Stimulated activated CD4-positive, alpha-beta T cell treated with anti-CD3 and anti-CD28 coated beads, Interleukin-4, amount 100 ng/mL, for 1 hour (primary cell): Measurements from ENCODE around the gene SLC25A26.

Source experiments
- DNase-seq: peaks from one replicate; pipeline ENCODE4 v3.0.0-alpha.2; 2020

The SLC25A26 gene

DNA sequence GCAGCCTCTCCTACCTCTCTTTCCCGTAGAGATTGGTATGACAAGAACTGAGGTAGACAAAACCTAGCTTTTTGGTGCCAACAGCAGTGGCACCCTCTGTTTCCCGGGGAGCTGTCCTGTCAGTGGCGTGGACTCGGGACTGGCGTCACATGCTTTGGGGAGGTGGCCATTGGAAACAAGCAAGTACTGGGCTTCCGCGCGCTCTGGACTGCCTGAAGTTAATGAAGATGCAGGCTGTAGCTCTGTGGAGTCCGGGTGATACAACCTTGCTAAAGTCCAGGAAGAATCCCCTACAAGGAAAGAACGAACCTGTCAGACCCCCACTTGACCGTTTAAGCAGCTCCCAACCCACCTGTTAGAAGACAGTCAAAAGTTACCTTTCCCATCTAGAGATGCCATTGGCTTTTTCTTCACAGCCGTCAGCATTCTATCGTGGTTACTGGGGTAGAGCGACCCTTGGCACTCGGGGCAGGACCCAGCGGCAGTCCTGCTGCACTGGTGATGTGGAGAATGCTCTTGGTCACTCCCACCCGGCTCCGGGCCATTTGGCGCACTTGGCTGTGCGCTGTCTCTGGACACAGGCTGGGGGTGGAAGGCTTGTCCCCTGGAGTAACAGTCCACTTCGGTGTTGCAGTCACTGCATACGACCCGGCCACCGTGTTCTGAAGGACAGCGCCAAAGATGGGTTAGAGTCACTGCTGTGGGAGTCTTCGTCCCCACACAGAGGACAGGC lies 159.6 kb downstream of the SLC25A26 start:
- DNase-seq = no peak

DNA sequence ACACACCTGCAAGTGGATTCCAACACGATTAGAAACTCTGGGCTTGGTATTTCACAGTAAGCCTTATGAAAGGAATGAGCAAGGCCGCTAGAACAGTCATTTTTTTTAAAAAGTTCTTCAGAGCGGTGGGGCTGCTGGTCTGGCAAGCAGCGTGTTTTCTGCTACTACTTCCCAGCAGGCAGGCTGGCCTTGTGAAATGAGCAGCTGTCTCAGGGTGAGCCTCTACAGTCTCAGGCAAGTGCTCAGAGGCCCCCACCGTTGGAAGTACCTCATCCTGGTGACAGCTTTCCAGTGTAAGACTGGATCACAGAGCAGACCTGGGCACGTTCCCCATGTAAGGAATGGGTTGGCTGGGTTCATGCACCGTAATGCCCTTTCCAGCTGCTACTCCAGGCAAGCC lies 160.8 kb downstream of the SLC25A26 start:
- DNase-seq = no peak

DNA sequence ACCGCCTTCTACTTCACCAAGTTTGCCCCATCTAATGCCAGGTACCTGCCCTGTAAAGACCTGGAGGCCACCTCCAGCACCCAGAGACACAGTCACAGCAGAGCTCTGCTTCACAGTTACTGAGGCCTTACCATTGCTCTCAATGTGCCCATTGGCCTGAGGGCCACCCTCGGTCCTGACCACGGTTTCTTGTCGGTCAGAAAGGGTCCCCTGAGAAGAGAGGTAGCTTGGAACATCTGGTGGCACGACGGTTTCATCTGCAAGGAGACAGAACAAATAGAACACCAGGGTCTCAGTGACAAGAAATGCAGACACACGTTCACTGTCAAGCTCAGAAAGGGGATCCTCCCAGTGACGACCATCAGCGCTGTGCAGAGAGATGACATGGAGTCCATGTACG lies 161.3 kb downstream of the SLC25A26 start:
- no peak for DNase-seq

DNA sequence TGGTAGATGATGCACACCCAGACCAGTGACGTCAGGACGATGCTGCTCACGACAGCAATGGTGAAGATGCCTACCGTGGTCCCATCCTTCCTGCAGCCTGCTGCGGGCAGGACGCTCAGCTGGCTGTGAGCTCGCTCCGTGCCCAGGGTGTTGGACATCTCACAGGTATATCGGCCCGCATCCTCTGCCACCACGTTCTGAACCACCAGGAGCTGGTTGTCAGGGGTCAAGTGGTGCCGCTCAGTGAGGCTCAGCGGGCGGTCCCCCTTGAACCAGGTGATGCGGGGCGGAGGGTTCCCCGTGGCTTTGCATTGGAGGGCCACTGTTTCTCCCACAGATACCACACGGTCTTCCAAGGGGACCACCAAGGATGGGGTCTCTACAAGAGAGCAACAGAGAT lies 162.2 kb downstream of the SLC25A26 start:
- no peak for DNase-seq

DNA sequence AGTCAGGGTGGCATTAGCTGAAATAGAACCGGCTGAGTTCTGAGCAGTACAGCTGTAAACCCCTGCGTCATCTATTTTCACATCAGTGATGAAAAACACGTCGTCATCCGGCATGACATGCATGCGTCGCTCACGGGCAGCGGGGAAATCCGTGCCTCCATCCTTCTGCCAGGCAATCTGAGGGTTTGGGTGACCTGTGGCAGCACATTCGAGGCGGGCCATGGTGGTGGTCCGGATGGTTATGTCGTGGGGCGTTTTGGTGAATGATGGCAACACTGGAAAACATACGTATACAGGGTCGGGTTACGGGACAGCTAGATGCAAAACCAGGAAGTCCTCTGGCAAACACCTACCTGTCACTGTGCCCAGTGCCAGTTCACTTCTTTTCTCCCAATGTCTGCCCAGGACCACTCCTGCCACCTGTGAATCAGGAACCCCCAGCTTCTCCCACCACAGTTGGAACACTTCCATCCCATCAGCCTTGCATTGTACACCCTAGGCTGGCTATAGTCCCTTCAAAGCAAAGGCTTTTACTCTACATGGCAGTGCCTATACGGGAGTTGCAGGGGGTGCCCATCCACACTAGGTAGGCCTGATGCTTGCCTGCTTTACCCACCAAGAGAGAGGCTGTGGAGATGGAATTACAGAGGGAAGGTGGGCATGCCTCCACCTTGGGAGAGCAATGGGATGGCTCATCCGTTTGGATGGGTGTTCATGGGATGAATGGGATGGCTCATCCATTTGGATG lies 163.4 kb downstream of the SLC25A26 start:
- DNase-seq = no peak

DNA sequence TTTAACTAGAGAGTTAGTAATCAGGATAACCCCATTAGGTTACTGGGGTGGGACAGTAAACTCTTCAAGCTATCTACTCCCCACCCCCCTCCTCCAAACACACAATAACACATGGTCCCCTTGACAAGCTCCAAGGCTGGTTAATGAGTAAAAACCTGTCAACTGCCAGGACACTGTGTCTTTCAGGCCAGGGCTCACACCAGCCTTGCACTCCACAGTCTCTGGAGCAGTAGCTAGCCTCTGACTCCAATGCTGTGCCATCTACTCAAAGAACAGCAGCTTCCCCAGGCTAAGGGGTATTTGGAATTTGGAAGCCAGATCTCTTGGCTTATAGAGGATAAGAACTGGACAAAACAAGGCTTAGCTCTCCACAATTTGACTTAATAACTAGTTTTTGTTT lies 164.3 kb downstream of the SLC25A26 start:
- DNase-seq = no peak

DNA sequence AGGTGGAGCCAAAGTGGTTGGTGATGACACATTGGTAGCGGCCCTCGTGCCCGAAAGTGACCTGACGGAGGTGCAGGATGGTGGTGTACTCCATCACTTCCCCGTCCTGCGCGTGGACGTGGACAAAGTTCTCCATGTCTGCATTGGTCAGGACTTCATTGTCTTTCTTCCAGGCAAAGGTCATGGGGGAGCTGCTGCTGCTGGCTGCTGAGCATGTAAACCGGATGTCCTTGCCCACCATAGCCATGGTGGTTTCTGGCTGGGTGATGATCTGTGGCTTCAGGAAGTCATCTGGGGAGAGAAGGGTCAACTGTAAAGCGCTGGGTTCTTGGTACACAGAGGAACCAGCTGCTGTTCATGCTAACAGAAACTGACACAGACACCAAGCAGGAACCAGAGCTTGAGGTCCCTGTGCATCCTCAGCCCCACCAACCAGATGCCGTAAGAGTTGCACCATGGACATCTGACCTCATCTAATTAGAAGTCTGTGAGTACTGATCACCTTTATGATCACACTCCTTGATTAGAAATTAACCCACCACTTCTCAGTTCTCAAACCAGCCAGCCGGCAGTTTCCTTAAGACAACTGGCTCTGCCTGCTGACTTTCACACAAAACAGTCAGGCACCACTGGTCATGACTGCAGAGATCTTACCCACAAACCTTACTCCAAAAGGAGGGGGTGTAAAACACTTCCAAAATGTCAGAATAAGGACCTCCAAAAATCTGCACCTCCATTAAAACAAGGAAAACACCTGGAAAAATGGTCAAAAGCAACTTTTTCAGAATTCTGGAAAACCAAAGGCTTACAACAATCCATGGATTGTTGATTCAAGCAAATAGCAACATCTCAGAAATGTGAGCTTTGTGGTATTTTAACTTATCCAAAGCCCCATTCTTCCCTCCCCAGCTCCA lies 165.5 kb downstream of the SLC25A26 start:
- DNase-seq = no peak

DNA sequence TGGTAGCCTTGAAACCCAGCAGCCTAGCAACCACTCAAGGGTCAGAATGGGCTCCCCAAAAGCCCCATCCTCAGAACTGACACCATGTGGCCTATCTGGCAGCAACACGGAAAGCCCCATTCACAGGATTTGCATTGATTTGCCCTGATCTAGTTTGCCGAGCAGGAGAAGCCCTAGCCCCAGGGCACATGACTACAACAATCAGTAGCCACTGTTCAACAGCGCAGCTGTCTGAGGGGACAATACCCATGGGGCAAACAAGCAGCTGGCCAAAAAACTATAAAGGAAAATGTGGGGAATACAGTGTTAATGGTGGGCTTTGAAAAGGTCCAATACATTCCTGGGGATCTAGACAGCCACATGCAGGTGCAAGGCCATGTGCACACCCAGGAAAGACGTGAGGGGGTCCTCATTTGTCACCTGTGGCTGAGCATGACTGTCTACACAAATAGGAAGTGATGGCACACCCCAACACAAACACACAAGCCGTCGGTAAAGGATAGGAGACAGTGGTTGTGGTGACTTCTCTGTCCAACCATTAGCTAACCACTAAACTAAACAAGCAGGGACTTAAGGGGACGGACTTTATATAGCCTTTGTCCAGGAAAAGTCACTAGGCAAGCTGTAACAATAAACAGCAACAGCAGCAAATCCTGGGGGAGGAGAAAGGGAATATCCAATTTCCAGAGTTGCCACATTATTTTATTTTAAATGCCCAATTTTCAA lies 166.3 kb downstream of the SLC25A26 start:
- DNase-seq = no peak

DNA sequence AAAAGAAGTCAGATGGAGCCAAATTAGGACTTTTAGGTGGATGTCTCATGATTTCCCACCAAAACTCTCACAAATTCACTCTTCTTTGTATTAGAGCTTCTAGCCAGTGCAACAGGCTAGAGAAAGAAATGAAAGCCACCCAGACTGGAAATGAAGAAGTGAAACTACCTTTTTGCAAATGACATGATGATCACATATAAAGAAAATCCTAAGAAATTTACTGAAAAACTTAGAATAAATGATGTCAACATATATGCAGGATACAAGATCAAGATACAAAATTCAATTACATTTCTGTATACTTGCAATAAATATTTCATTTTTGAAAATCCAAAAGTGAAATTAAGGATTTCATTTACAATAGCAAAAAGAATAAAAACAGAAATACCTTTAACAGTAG lies 169.2 kb downstream of the SLC25A26 start:
- no peak for DNase-seq

DNA sequence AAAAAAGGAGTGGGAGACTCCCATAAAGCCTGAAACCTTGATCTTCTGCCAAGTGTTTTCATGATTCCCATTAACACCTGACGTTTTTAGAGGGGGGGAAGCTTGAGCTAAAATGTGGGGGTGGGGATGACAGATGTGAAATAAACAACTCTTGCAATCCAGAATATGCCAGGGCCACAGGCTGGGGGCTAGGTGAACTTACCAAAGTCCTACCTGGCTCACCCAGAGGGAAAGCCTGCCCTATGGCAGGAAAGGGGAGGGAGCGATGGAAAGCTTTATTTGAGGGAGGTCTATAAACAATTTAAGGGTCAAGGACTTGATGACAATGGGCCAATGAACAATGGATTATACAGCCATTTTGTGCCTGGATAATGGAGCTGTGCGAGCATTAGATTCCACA lies 171.7 kb downstream of the SLC25A26 start:
- DNase-seq = no peak

DNA sequence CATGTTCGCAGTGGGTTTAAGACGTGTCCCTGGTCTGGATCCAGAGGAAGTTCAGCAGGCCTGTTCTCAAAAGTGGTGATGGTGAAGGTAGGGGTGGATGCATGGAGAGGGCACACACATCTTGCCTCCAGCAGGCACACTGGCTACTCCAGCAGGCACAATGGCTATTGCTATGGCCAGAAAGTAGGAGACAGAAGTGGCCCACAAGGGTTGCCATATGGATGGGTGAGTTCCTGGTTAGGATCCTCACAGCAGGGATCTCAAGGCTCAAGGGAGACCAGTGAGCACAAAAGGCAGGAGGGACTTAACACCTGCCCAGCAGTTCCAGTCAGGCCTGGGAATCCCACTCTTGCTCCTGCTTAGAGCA lies 172.1 kb downstream of the SLC25A26 start:
- no peak for DNase-seq

DNA sequence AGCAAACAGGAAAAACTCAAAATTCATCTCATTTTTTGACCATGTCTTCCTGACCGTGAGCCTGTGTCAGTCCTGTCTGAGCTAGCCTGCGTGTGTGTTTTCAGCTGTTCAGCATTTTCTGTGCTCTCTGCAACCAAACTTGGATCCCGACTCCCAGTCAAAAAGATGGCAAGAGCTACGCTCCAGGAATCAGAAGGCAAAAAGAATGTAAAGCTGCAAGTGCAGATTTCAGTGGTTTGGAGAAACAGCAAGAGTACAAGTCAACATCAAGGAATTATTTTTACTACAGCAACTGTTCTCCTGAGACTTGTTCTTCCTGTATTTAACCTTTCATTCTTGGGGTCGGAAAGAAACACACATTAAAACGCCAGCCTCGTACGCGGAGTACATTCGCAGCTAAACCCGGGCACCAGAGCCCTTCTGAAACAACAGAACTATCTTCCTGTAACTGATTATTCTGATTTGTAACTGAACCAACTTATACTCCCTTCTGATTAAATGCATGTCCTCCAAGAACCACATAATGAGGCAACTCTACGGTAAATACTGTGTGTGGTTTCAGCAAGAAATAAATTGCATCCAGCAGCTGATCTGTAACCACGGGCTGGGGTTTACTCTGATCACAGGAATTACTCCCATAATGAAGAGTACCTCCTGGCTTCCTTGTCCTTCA lies 172.7 kb downstream of the SLC25A26 start:
- DNase-seq = no peak

DNA sequence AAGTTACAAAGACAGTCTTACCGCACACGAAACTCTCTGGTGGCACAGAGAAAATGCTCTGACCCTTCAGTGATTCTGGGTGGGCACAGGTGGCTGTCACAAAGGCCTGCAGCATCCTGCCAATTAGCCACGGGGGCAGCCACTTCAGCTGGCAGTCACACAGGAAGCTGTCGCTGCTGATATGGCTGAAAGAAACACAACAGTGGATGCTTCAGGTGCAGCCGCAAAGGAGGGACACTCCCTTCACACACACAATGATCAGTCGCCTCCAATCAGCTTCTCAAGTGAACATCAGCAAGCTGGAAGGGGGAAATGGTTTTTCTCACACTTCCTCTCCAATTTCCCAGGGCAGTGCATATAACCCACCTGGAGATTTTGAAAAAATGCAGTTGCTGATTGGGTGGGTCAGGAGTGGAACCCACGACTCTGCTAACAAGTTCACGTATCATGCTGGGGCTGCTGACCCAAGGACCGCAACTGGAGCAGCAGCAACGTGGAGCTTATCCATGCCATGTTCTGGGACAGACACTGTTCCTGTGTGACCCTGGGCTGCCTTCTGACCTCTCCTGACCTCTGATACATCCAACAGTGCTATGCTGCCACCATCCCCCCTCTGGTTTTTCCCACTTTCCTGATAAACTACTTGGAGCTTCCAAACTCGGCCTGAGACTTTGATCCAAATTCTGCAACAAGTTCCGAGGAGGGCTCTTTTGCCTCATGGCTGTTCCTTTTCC lies 173.4 kb downstream of the SLC25A26 start:
- DNase-seq = peak; percentile 18

DNA sequence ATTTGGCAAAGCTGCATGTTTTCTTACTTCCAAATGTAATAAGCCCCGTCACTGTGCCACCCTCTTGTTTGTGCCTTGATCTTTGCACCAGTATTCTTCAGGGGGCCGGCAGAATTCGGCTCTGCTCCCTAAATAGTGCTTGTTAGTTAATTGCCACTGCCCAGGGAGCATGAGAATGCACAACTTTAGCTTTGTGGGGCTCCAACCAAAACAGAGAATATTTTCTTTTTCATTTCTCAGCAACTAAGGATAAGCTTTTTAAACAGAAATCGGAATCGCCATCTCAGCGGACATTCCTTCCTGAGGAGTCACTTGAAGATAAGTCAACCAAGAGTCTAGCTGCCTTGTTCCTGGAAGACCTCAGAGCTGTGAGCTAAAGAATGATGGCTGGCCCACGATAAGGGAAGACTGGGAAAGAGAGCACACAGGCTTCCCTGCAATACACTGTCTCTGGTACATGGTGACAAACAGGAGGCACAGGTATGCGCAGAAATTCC lies 174.0 kb downstream of the SLC25A26 start:
- DNase-seq = no peak

DNA sequence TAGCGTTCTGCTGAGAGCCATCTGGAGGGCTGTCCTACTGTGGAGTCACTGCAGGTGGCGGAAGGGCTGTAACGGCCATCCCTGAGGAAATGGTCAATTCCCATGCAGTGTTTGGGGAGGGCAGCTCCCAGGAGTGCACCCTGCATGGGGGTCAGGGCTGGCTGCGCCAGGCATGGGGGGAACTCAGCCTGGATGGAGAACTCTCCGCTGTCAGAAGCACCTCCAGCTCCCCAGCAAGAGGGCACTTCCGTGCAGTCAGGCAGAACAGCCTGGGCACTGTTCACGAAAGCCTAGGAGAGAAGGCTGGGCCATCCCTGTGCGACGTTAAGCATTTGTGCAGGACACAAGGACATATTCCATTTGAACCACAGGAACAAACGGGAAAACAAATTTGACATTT lies 174.8 kb downstream of the SLC25A26 start:
- no peak for DNase-seq

DNA sequence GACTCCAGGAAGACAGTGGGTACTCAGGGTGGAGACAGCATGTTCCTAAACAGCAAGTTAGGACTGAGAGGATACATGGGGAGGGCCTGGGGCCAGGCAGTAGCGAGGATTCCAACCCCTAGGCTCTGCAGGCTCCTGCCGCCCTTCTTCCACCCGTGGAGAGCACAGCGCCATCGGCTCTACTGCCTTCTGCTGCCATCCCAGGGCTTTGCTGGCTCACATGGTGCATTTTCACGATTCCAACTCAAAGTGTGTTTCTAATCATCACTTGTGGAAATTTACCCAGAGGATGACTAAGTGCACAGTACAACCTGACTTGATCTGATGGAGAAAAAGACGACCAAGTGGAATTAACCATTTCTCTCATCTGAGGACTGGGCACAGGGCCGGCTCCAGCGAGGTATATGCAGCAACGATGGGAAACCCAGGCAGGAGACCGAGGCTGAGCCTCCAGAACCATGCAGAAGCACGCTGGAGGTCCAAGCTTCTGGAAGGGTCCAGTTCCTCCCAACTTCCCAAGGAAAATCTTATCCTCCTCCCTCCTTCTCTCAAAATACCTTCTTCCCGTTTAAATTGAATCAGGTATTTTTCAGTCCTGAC lies 175.5 kb downstream of the SLC25A26 start:
- DNase-seq = no peak

DNA sequence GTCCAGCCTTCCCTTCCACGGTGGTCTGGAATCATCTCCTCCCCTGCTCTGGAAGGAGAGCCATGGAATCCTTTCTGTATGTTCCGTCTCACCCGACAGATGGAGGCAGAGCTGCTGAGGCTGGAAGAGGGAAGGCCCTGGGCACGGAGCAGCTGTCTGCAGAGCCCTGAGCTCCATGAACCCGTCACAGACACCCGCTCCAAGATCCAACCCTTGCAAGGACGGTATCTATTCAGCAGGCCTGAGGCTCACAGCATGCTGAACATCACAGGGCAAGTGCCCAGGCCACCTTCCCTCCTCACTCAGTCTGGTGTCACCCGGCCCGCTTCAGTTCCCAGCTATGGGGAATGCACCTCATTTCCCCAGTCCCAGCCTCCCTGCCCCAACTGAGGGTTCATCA lies 176.1 kb downstream of the SLC25A26 start:
- no peak for DNase-seq

DNA sequence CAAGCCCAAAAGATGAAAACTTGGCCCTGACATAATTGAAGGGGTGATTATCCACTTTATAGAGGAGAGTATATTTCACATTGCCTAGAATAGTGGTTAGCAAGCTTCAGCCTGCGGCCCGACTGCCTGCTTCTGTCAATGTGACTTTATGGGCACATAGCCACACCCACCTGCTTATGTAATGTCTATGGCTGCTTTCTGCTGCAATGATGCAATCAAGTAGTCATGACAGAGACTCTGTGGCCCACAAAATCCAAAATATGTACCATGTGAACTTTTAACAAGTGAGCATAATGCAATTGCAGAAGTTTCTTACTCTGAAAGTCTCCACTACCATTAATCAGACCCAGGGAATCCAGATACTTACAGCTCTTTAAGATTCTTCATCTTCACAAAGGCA lies 176.9 kb downstream of the SLC25A26 start:
- no peak for DNase-seq

DNA sequence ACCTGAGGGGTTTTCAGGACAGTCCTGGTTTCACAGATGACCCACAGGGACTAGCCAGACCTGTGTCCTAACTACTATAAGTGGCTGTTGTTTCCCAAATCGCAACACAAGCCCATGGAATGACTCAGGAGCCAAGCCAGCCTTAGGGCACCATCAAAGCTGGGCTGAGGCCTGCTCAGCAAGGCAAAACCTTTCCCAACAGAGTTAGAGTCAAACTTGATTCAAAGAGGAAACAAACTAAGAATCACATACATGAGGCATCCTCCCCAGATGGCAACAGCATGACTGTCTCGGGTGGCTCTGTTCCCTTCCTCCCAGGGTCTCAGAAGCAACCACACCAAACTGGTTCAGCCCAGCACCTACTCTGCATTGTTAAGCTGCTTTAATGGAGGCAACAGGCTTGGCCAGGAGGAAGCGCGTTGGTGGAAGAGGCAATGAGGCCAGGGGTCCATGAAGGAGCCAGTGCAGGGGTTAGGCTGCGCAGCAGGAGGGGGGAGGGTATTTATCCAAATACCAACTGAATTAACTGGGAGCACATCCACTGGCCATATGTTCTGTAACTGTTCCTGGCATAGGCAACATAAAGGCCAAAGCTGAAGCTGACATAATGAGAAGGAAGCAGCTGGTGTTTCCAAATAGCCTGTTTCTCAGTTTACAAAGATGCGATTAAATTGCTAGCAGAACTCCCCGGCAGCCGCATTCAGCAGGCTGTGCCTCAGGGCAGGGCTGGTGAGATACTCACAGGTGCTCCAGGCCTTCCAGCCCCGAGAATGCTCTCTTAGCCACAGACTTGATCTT lies 177.6 kb downstream of the SLC25A26 start:
- DNase-seq = no peak
